Measurements from ENCODE around the gene SLFN13.
"Not testable (repeated sequence)": the region's sequence is repeated elsewhere in the genome, so short reads cannot be mapped to it uniquely, and the experiment has no call there.

The SLFN13 gene

GRCh38 chr17:35428229-35428628 lies 20.3 kb downstream of the SLFN13 start:
- no peak for ATAC-seq
- TF ChIP-seq ZFP30 (CRISPR knock-in tag; IDR thresholded peaks at IDR 0.05) (no peak), CSDC2 (CRISPR knock-in tag; IDR thresholded peaks at IDR 0.05) (no peak), CREB5 (CRISPR knock-in tag; IDR thresholded peaks at IDR 0.05; ENCODE audit: low read depth) (no peak), ESRRG (CRISPR knock-in tag; IDR thresholded peaks at IDR 0.05) (no peak), BACH2 (CRISPR knock-in tag; IDR thresholded peaks at IDR 0.05; ENCODE audit: borderline replicate concordance) (no peak), TCF4 (CRISPR knock-in tag; IDR thresholded peaks at IDR 0.05; ENCODE audit: borderline replicate concordance) (no peak), ZFP3 (CRISPR knock-in tag; IDR thresholded peaks at IDR 0.05) (no peak), TOX (CRISPR knock-in tag; IDR thresholded peaks at IDR 0.05; ENCODE audit: borderline replicate concordance) (no peak), PPARA (CRISPR knock-in tag; IDR thresholded peaks at IDR 0.05; ENCODE audit: borderline replicate concordance) (no peak), SNAI2 (CRISPR knock-in tag; IDR thresholded peaks at IDR 0.05) (no peak), RARB (CRISPR knock-in tag; IDR thresholded peaks at IDR 0.05) (no peak), GLIS3 (CRISPR knock-in tag; IDR thresholded peaks at IDR 0.05) (no peak), ZNF70 (CRISPR knock-in tag; IDR thresholded peaks at IDR 0.05) (no peak), ARNTL (CRISPR knock-in tag; IDR thresholded peaks at IDR 0.05; ENCODE audit: borderline replicate concordance, low read depth) (no peak), ZNF8 (CRISPR knock-in tag; IDR thresholded peaks at IDR 0.05) (no peak), POU6F1 (CRISPR knock-in tag; IDR thresholded peaks at IDR 0.05; ENCODE audit: borderline replicate concordance, low read depth) (no peak), ZNF565 (CRISPR knock-in tag; conservative IDR thresholded peaks at IDR 0.05; ENCODE audit: low read depth) (no peak), ISL1 (CRISPR knock-in tag; IDR thresholded peaks at IDR 0.05) (no peak), TSHZ2 (CRISPR knock-in tag; IDR thresholded peaks at IDR 0.05) (no peak)

- TF ChIP-seq ZNF565 (CRISPR knock-in tag; conservative IDR thresholded peaks at IDR 0.05; ENCODE audit: low read depth) (no peak), ZC3H10 (CRISPR knock-in tag; IDR thresholded peaks at IDR 0.05) (no peak), SNAI2 (CRISPR knock-in tag; IDR thresholded peaks at IDR 0.05) (no peak), TOX (CRISPR knock-in tag; IDR thresholded peaks at IDR 0.05; ENCODE audit: borderline replicate concordance) (no peak), ARNTL (CRISPR knock-in tag; IDR thresholded peaks at IDR 0.05; ENCODE audit: borderline replicate concordance, low read depth) (no peak), ZFP30 (CRISPR knock-in tag; IDR thresholded peaks at IDR 0.05) (no peak), ZFP3 (CRISPR knock-in tag; IDR thresholded peaks at IDR 0.05) (no peak), ISL1 (CRISPR knock-in tag; IDR thresholded peaks at IDR 0.05) (no peak), TCF4 (CRISPR knock-in tag; IDR thresholded peaks at IDR 0.05; ENCODE audit: borderline replicate concordance) (no peak), CSDC2 (CRISPR knock-in tag; IDR thresholded peaks at IDR 0.05) (no peak)
- ATAC-seq: no peak; the same call in 2 of the 3 replicates
Observed at GRCh38 chr17:35423761-35424160, 24.8 kb downstream of the SLFN13 start.

- not testable (repeated sequence) for ATAC-seq
Observed at GRCh38 chr17:35421069-35421468, 27.5 kb downstream of the SLFN13 start.

GRCh38 chr17:35416659-35417058 lies 31.9 kb downstream of the SLFN13 start:
- no peak for TF ChIP-seq BACH2 (CRISPR knock-in tag; IDR thresholded peaks at IDR 0.05; ENCODE audit: borderline replicate concordance)
- ATAC-seq: no peak

- ATAC-seq: not testable (repeated sequence)
Observed at GRCh38 chr17:35414707-35415106, 33.9 kb downstream of the SLFN13 start.

- no peak for TF ChIP-seq ARNTL (CRISPR knock-in tag; IDR thresholded peaks at IDR 0.05; ENCODE audit: borderline replicate concordance, low read depth)
- no peak for TF ChIP-seq RARB (CRISPR knock-in tag; IDR thresholded peaks at IDR 0.05)
- no peak for TF ChIP-seq ZNF8 (CRISPR knock-in tag; IDR thresholded peaks at IDR 0.05)
- TF ChIP-seq PPARA (CRISPR knock-in tag; IDR thresholded peaks at IDR 0.05; ENCODE audit: borderline replicate concordance): no peak
- TF ChIP-seq TSHZ2 (CRISPR knock-in tag; IDR thresholded peaks at IDR 0.05): no peak
- TF ChIP-seq ZFP3 (CRISPR knock-in tag; IDR thresholded peaks at IDR 0.05): no peak
- no peak for TF ChIP-seq ESRRG (CRISPR knock-in tag; IDR thresholded peaks at IDR 0.05)
- no peak for TF ChIP-seq PATZ1 (CRISPR knock-in tag; IDR thresholded peaks at IDR 0.05; ENCODE audit: borderline replicate concordance)
- no peak for ATAC-seq
Observed at GRCh38 chr17:35414247-35414646, 34.3 kb downstream of the SLFN13 start.
